ENCODE data around the gene ATXN7L1. TPM values are rescaled to one million over a fixed set of nuclear protein-coding genes. Genes with fewer than 3 reads are reported as not detected.

ATXN7L1 gene
- total and polyA plus RNA-seq, 5 donors from 2014 or later = 25.8 to 78.9 (median 26.8) TPM

DNA sequence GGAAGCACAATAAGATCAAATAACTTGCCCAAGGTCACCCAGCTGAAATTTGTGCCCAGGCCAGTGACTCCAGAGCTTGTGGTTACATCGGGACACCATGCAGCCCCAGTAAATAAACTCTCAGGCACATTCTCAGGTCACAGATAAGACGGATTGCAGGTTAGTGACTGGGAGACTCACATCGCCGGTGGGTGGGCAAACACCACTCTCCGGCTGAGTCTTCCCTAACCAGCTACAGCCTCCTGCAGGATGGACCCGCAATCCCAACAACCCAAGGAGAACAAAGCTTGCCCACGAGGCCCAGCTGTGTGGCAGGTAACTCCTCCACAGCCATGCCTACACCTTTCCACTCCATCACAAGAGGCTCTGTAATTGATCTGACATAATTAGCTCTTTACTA is 213.4 kb downstream of the ATXN7L1 start:
- peaks cover 74% of the 10 kb centered on the region for H3K36me3 ChIP-seq (ENCODE audit: control insufficient read depth, insufficient read depth, low read length)
- Mint-ChIP-seq H3K27me3 (no peaks in the 10 kb centered on the region), H3K4me3 (no peak overlapping the region), H3K4me1 (peaks cover 13 to 38% (median 19%) of the 10 kb centered on the region in 4 donors), H3K27ac (peak overlapping the region; percentile 47 to 82 (median 56)), H3K9me3 (no peaks in the 10 kb centered on the region), H3K36me3 (peaks cover 55% of the 10 kb centered on the region)
- no peak for ATAC-seq (ENCODE audit: low read depth in 2 of 2)
- H3K4me3 ChIP-seq (ENCODE audit: low read depth, low read length) = no peak overlapping the region
- H3K9me3 ChIP-seq (ENCODE audit: control insufficient read depth in 2 of 2, low read length in 2 of 2) = no peaks in the 10 kb centered on the region
- H3K27ac ChIP-seq (ENCODE audit: insufficient read depth, low read length, poor library complexity, severe bottlenecking) = peak overlapping the region; percentile 25
- no peaks in the 10 kb centered on the region for H3K27me3 ChIP-seq (ENCODE audit: control insufficient read depth, insufficient read depth, low read length)
- no peaks in the 10 kb centered on the region for H3K4me1 ChIP-seq (ENCODE audit: control insufficient read depth, insufficient read depth, low read length, poor library complexity, severe bottlenecking)
- DNase-seq = no peak

GRCh38 chr7:105661625-105662024 is 214.8 kb downstream of the ATXN7L1 start:
- Histone ChIP-seq H3K9me3 (ENCODE audit: control insufficient read depth in 2 of 2, low read length in 2 of 2) (no peaks in the 10 kb centered on the region), H3K36me3 (ENCODE audit: control insufficient read depth, insufficient read depth, low read length) (peaks cover 78% of the 10 kb centered on the region), H3K27me3 (ENCODE audit: control insufficient read depth, insufficient read depth, low read length) (no peaks in the 10 kb centered on the region), H3K27ac (ENCODE audit: insufficient read depth, low read length, poor library complexity, severe bottlenecking) (no peak overlapping the region), H3K4me3 (ENCODE audit: low read depth, low read length) (no peak overlapping the region), H3K4me1 (ENCODE audit: control insufficient read depth, insufficient read depth, low read length, poor library complexity, severe bottlenecking) (peaks cover 3% of the 10 kb centered on the region)
- Mint-ChIP-seq H3K36me3 (peaks cover 59% of the 10 kb centered on the region), H3K27me3 (no peaks in the 10 kb centered on the region), H3K4me1 (peaks cover 16 to 32% (median 26%) of the 10 kb centered on the region in 4 donors), H3K4me3 (no peak overlapping the region), H3K9me3 (no peaks in the 10 kb centered on the region), H3K27ac (peak overlapping the region in 1 of 3 donors; percentile 39)
- DNase-seq = no peak
- no peak for ATAC-seq (ENCODE audit: low read depth in 2 of 2)

DNA sequence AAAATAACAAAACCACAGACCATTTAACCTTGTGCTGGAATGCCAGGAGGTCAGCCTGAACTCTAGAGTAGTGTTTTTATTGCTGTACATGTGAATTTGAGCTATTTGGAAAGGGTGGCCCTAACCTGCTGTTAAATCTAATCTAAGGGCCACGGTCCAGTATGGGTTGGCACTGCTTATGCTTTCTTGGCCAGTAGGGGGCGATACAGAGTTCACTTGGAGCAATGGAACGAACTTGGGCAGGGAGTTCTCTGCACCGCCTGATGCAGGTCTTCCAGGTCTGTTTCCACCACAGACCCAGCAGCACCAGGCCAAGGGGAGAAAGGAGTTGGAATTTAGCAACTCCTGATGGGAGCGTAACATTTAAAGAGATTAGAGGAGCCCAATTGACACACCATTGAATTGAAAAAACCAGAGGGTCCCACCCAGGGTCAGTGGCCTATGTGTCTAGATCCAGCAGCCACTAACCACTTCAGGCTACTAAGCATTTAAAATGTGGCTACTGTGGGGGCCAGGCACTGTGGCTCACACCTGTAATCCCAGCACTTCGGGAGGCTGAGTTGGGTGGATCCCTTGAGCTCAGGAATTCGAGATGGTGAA is 219.4 kb downstream of the ATXN7L1 start:
- peak; percentile 66 to 69 for ATAC-seq (ENCODE audit: low read depth in 2 of 2)
- no peaks in the 10 kb centered on the region for H3K27me3 Mint-ChIP-seq
- no peak overlapping the region for H3K27ac ChIP-seq (ENCODE audit: insufficient read depth, low read length, poor library complexity, severe bottlenecking)
- DNase-seq = peak; percentile 54 to 67 (median 64)
- peaks cover 11 to 30% (median 27%) of the 10 kb centered on the region in 4 donors for H3K4me1 Mint-ChIP-seq
- peaks cover 45% of the 10 kb centered on the region for H3K36me3 Mint-ChIP-seq
- H3K27ac Mint-ChIP-seq = peak overlapping the region in 2 of 3 donors; percentile 7 to 60
- peaks cover 3% of the 10 kb centered on the region for H3K4me1 ChIP-seq (ENCODE audit: control insufficient read depth, insufficient read depth, low read length, poor library complexity, severe bottlenecking)
- no peak overlapping the region for H3K4me3 Mint-ChIP-seq
- no peaks in the 10 kb centered on the region for H3K9me3 ChIP-seq (ENCODE audit: control insufficient read depth in 2 of 2, low read length in 2 of 2)
- no peaks in the 10 kb centered on the region for H3K27me3 ChIP-seq (ENCODE audit: control insufficient read depth, insufficient read depth, low read length)
- H3K36me3 ChIP-seq (ENCODE audit: control insufficient read depth, insufficient read depth, low read length) = peaks cover 67% of the 10 kb centered on the region
- H3K4me3 ChIP-seq (ENCODE audit: low read depth, low read length) = no peak overlapping the region
- H3K9me3 Mint-ChIP-seq = no peaks in the 10 kb centered on the region

DNA sequence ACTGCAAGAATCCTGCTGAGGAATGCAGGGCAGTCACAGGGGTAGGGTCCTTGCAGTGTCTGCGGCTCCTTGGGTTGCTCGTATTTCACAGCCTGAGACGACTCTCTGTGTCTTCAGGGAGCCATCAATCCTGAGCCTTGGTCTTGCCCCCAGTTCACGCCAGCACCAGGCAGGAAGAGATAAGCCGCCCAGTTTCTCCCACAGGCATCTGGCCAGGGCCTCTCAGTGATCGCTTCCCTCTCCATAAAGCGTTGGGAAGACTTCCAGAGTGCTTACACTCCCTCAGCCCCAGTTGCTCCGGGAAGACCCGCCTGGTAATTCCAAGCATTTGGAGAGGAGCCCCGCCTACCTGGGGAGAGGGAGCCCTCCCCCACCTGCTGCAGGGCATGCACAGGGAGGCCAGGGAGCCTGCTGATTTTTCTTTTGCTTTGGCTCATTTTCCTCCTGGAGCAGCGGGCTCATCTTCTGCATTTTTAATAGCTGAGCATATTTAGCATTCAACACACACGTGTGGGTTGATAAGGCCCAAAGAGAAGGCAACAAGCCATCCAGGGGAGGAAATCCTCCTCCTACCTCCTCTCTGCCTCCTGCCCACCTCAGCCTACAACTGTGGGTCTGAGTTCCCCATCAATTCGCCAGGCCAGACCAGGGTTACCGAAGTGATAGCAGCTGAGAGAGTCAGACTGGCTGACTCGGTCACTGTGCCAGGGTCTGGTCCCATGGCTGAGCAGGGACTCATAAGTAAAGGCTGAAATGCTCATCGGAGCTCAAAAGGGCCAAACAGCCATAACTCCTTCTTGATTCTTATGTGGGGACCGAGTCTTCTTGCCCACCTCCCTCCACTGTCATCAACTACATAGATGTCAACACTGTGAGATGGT is 220.7 kb downstream of the ATXN7L1 start:
- no peak for ATAC-seq (ENCODE audit: low read depth in 2 of 2)
- Histone ChIP-seq H3K27me3 (ENCODE audit: control insufficient read depth, insufficient read depth, low read length) (no peaks in the 10 kb centered on the region), H3K36me3 (ENCODE audit: control insufficient read depth, insufficient read depth, low read length) (peaks cover 69% of the 10 kb centered on the region), H3K4me1 (ENCODE audit: control insufficient read depth, insufficient read depth, low read length, poor library complexity, severe bottlenecking) (peaks cover 3% of the 10 kb centered on the region), H3K4me3 (ENCODE audit: low read depth, low read length) (no peak overlapping the region), H3K9me3 (ENCODE audit: control insufficient read depth in 2 of 2, low read length in 2 of 2) (no peaks in the 10 kb centered on the region), H3K27ac (ENCODE audit: insufficient read depth, low read length, poor library complexity, severe bottlenecking) (no peak overlapping the region)
- Mint-ChIP-seq H3K36me3 (peaks cover 40% of the 10 kb centered on the region), H3K27me3 (no peaks in the 10 kb centered on the region), H3K4me1 (peaks cover 11 to 26% (median 23%) of the 10 kb centered on the region in 4 donors), H3K4me3 (no peak overlapping the region), H3K9me3 (no peaks in the 10 kb centered on the region), H3K27ac (no peak overlapping the region)
- DNase-seq = no peak

DNA sequence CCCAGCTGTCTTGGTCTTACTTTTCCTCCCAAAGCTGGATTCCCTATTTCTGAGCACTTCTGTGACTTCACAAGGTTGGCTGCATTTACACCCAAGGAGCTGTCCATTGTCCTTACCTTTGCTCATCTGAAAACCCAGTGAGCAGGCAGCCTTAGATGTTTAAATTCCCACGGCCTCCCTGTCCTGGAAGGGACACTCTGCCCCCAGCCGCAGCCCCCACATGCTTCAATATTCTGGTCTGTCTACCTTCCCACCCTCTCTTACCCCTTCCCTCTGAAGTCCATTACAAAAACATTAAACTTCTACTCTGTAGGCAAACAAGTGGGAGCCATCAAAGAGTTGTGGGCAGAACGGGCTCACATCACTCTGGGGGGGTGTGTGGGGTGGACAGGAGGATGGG is 221.3 kb downstream of the ATXN7L1 start:
- H3K9me3 ChIP-seq (ENCODE audit: control insufficient read depth in 2 of 2, low read length in 2 of 2) = no peaks in the 10 kb centered on the region
- H3K9me3 Mint-ChIP-seq = no peaks in the 10 kb centered on the region
- H3K36me3 ChIP-seq (ENCODE audit: control insufficient read depth, insufficient read depth, low read length) = peaks cover 71% of the 10 kb centered on the region
- no peaks in the 10 kb centered on the region for H3K27me3 ChIP-seq (ENCODE audit: control insufficient read depth, insufficient read depth, low read length)
- no peak overlapping the region for H3K4me3 Mint-ChIP-seq
- no peak for DNase-seq
- no peak overlapping the region for H3K27ac ChIP-seq (ENCODE audit: insufficient read depth, low read length, poor library complexity, severe bottlenecking)
- ATAC-seq (ENCODE audit: low read depth in 2 of 2) = no peak
- peaks cover 42% of the 10 kb centered on the region for H3K36me3 Mint-ChIP-seq
- H3K4me1 Mint-ChIP-seq = peaks cover 8 to 26% (median 24%) of the 10 kb centered on the region in 4 donors
- peaks cover 3% of the 10 kb centered on the region for H3K4me1 ChIP-seq (ENCODE audit: control insufficient read depth, insufficient read depth, low read length, poor library complexity, severe bottlenecking)
- H3K27me3 Mint-ChIP-seq = no peaks in the 10 kb centered on the region
- no peak overlapping the region for H3K27ac Mint-ChIP-seq
- H3K4me3 ChIP-seq (ENCODE audit: low read depth, low read length) = no peak overlapping the region

GRCh38 chr7:105654095-105654686 is 222.2 kb downstream of the ATXN7L1 start:
- Histone ChIP-seq H3K4me1 (ENCODE audit: control insufficient read depth, insufficient read depth, low read length, poor library complexity, severe bottlenecking) (peaks cover 3% of the 10 kb centered on the region), H3K9me3 (ENCODE audit: control insufficient read depth in 2 of 2, low read length in 2 of 2) (no peaks in the 10 kb centered on the region), H3K36me3 (ENCODE audit: control insufficient read depth, insufficient read depth, low read length) (peaks cover 69% of the 10 kb centered on the region), H3K27me3 (ENCODE audit: control insufficient read depth, insufficient read depth, low read length) (no peaks in the 10 kb centered on the region), H3K4me3 (ENCODE audit: low read depth, low read length) (no peak overlapping the region), H3K27ac (ENCODE audit: insufficient read depth, low read length, poor library complexity, severe bottlenecking) (no peak overlapping the region)
- Mint-ChIP-seq H3K27me3 (no peaks in the 10 kb centered on the region), H3K36me3 (peaks cover 38% of the 10 kb centered on the region), H3K4me3 (no peak overlapping the region), H3K9me3 (no peaks in the 10 kb centered on the region), H3K27ac (peak overlapping the region in 2 of 3 donors; percentile 57 to 88), H3K4me1 (peaks cover 7 to 24% (median 17%) of the 10 kb centered on the region in 4 donors)
- ATAC-seq (ENCODE audit: low read depth in 2 of 2) = no peak
- DNase-seq = no peak

DNA sequence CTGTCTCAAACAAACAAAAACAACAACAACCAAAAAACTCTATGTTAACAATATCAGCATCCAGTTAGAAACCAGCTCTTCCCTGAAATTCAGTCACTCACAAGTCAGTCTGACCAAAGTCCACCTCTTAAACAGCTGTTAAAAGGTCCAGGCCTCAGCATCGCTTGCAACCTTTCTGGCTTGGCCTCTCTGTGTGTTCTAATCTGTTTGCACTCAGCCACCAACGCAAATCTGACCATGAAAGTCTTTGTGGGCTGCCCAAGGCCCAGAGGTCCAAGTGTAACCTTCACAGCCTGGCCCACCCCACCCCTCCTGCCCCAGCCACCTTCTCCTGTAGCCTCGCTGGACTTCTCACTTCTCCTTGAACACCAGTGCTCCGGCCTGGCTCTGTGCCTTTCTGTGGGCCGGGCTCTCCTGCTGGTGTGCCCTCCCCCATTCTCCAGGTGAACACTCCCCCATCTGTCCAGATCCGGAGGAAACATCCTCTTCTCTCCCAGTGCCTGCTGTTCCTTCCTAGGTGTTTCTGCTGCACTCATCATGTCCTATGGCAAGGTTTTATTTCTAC is 222.9 kb downstream of the ATXN7L1 start:
- no peaks in the 10 kb centered on the region for H3K27me3 ChIP-seq (ENCODE audit: control insufficient read depth, insufficient read depth, low read length)
- no peak for ATAC-seq (ENCODE audit: low read depth in 2 of 2)
- H3K27me3 Mint-ChIP-seq = no peaks in the 10 kb centered on the region
- peaks cover 69% of the 10 kb centered on the region for H3K36me3 ChIP-seq (ENCODE audit: control insufficient read depth, insufficient read depth, low read length)
- H3K4me1 Mint-ChIP-seq = peaks cover 7 to 28% (median 19%) of the 10 kb centered on the region in 4 donors
- no peak overlapping the region for H3K27ac ChIP-seq (ENCODE audit: insufficient read depth, low read length, poor library complexity, severe bottlenecking)
- H3K27ac Mint-ChIP-seq = peak overlapping the region in 2 of 3 donors; percentile 57 to 88
- H3K36me3 Mint-ChIP-seq = peaks cover 41% of the 10 kb centered on the region
- DNase-seq = no peak
- peaks cover 3% of the 10 kb centered on the region for H3K4me1 ChIP-seq (ENCODE audit: control insufficient read depth, insufficient read depth, low read length, poor library complexity, severe bottlenecking)
- no peaks in the 10 kb centered on the region for H3K9me3 Mint-ChIP-seq
- H3K4me3 Mint-ChIP-seq = no peak overlapping the region
- H3K9me3 ChIP-seq (ENCODE audit: control insufficient read depth in 2 of 2, low read length in 2 of 2) = no peaks in the 10 kb centered on the region
- H3K4me3 ChIP-seq (ENCODE audit: low read depth, low read length) = no peak overlapping the region

Measured in CD4-positive, CD25-positive, alpha-beta regulatory T cell (primary cell).